HG03175 (cell line): ENCODE measurements around the gene TXNDC16.
A peak's percentile ranks its signal among the peaks of the same experiment; 100 is the strongest.
"Not testable (repeated sequence)": the region's sequence is repeated elsewhere in the genome, so short reads cannot be mapped to it uniquely, and the experiment has no call there.

ENCODE experiments used
- ATAC-seq: cut with Tn5 transposase; IDR thresholded peaks from one replicate; pipeline ENCODE4 v1.9.1; 2021; ENCODE audit warnings: mild to moderate bottlenecking, moderate library complexity; ENCODE audit not compliant: unreplicated experiment

Gene TXNDC16

GRCh38 chr14:52545584-52546317, 6.6 kb downstream of the TXNDC16 start:
- ATAC-seq: no peak

- no peak for ATAC-seq
Measured at GRCh38 chr14:52538623-52539022, 13.7 kb downstream of the TXNDC16 start.

- ATAC-seq: no peak
Measured at GRCh38 chr14:52536269-52536668, 16.0 kb downstream of the TXNDC16 start.

- ATAC-seq: no peak
Measured at GRCh38 chr14:52531481-52531880, 20.8 kb downstream of the TXNDC16 start.

GRCh38 chr14:52527052-52527451, 25.3 kb downstream of the TXNDC16 start:
- ATAC-seq: no peak

- no peak for ATAC-seq
Measured at GRCh38 chr14:52522581-52523345, 29.5 kb downstream of the TXNDC16 start.

- no peak for ATAC-seq
Measured at GRCh38 chr14:52522033-52522432, 30.3 kb downstream of the TXNDC16 start.

- no peak for ATAC-seq
Measured at GRCh38 chr14:52514046-52514811, 38.1 kb downstream of the TXNDC16 start.

GRCh38 chr14:52513249-52513648, 39.1 kb downstream of the TXNDC16 start:
- ATAC-seq: no peak

- no peak for ATAC-seq
Measured at GRCh38 chr14:52494444-52494843, 57.9 kb downstream of the TXNDC16 start.

GRCh38 chr14:52485350-52485960, 66.8 kb downstream of the TXNDC16 start:
- no peak for ATAC-seq

GRCh38 chr14:52481864-52482263, 70.4 kb downstream of the TXNDC16 start:
- ATAC-seq: no peak

- ATAC-seq: no peak
Measured at GRCh38 chr14:52473557-52473956, 78.7 kb downstream of the TXNDC16 start.

- no peak for ATAC-seq
Measured at GRCh38 chr14:52472728-52473127, 79.6 kb downstream of the TXNDC16 start.

- ATAC-seq: not testable (repeated sequence)
Measured at GRCh38 chr14:52472251-52472650, 80.1 kb downstream of the TXNDC16 start.

GRCh38 chr14:52467515-52468266, 84.6 kb downstream of the TXNDC16 start:
- peak; percentile 47 for ATAC-seq

- ATAC-seq: no peak
Measured at GRCh38 chr14:52464175-52464574, 88.1 kb downstream of the TXNDC16 start.

- ATAC-seq: no peak
Measured at GRCh38 chr14:52463375-52463774, 88.9 kb downstream of the TXNDC16 start.

- ATAC-seq: no peak
Measured at GRCh38 chr14:52461721-52462120, 90.6 kb downstream of the TXNDC16 start.

- no peak for ATAC-seq
Measured at GRCh38 chr14:52458721-52459085, 93.6 kb downstream of the TXNDC16 start.
